Neuronal stem cell (in vitro differentiated cells): Measurements from ENCODE around the gene PRKCB.

Experiments used
- DNase-seq: peaks from one replicate; pipeline ENCODE4 v3.0.0-alpha.2; 2013; ENCODE audit warnings: low spot score
- H2AFZ ChIP-seq: one replicate; pipeline ENCODE4 v1.6.1; 2013; ENCODE audit warnings: mild to moderate bottlenecking, low read length, inconsistent platforms
- H2AK5ac ChIP-seq: 2 replicates; pipeline ENCODE4 v1.6.1; 2013; ENCODE audit warnings: low read depth, mild to moderate bottlenecking, inconsistent platforms, low read length, moderate library complexity, mixed read lengths
- H2BK120ac ChIP-seq: 2 replicates; pipeline ENCODE4 v1.6.1; 2013; ENCODE audit warnings: low read depth, mild to moderate bottlenecking, inconsistent platforms, low read length, moderate library complexity, mixed read lengths
- H2BK12ac ChIP-seq: one replicate; pipeline ENCODE4 v1.6.1; 2013; ENCODE audit warnings: low read length, inconsistent platforms
- H2BK15ac ChIP-seq: 2 replicates; pipeline ENCODE4 v1.6.1; 2013; ENCODE audit warnings: mild to moderate bottlenecking, low read length, inconsistent platforms, mixed read lengths
- H2BK5ac ChIP-seq: one replicate; pipeline ENCODE4 v1.6.1; 2013; ENCODE audit warnings: inconsistent platforms, mild to moderate bottlenecking, low read length, moderate library complexity
- H3K14ac ChIP-seq: one replicate; pipeline ENCODE4 v1.6.1; 2013; ENCODE audit warnings: low read length, inconsistent platforms
- H3K18ac ChIP-seq: 2 replicates; pipeline ENCODE4 v1.6.1; 2013; ENCODE audit warnings: low read length, inconsistent platforms
- H3K23ac ChIP-seq: 2 replicates; pipeline ENCODE4 v1.6.1; 2013; ENCODE audit warnings: low read depth, mild to moderate bottlenecking, mixed read lengths, low read length, inconsistent platforms; ENCODE audit not compliant: poor library complexity
- H3K27ac ChIP-seq: replicated peaks from 3 replicates; pipeline ENCODE4 v1.5.1; 2013; ENCODE audit warnings: low read length, inconsistent platforms
- H3K27me3 ChIP-seq, 3 experiments: 2 replicates each; pipeline ENCODE4 v1.6.1; 2013; ENCODE audit warnings: low read length in 3 of 3, mild to moderate bottlenecking in 2 of 3, inconsistent platforms in 1 of 3, low read depth in 1 of 3, mixed read lengths in 1 of 3, moderate library complexity in 1 of 3; ENCODE audit not compliant: control insufficient read depth in 3 of 3, insufficient read depth in 3 of 3
- H3K36me3 ChIP-seq, 2 donors: replicated peaks in 1 of 2; 2 replicates each; pipeline ENCODE4 v1.6.1; 2013; ENCODE audit warnings: low read length in 2 of 2; ENCODE audit not compliant: control insufficient read depth in 2 of 2, insufficient read depth in 2 of 2
- H3K4ac ChIP-seq: 2 replicates; pipeline ENCODE4 v1.6.1; 2013; ENCODE audit warnings: inconsistent platforms, mild to moderate bottlenecking, low read length, moderate library complexity
- H3K4me1 ChIP-seq, 2 donors: 1 replicate in 1 of 2; 2 replicates in 1 of 2; pipeline ENCODE4 v1.6.1; 2013; ENCODE audit warnings: low read length in 2 of 2, low read depth in 1 of 2; ENCODE audit not compliant: control insufficient read depth in 2 of 2, insufficient read depth in 1 of 2
- H3K4me2 ChIP-seq: one replicate; pipeline ENCODE4 v1.6.1; 2013; ENCODE audit warnings: mild to moderate bottlenecking, low read length, inconsistent platforms; ENCODE audit not compliant: insufficient read depth, poor library complexity, severe bottlenecking
- H3K4me3 ChIP-seq, 2 donors: 2 replicates each; pipeline ENCODE4 v1.5.1; 2013; ENCODE audit warnings: low read length in 2 of 2, mild to moderate bottlenecking in 2 of 2, inconsistent platforms in 1 of 2, moderate library complexity in 1 of 2
- H3K79me1 ChIP-seq: one replicate; pipeline ENCODE4 v1.6.1; 2013; ENCODE audit warnings: low read depth, mild to moderate bottlenecking, inconsistent platforms, low read length, moderate library complexity
- H3K9ac ChIP-seq: one replicate; pipeline ENCODE4 v1.6.1; 2013; ENCODE audit warnings: mild to moderate bottlenecking, low read depth, low read length, inconsistent platforms; ENCODE audit not compliant: poor library complexity
- H3K9me3 ChIP-seq, 2 donors: replicated peaks in 1 of 2; 2 replicates each; pipeline versions ENCODE3 to v1.6.1; 2013; ENCODE audit warnings: low read length in 2 of 2, mild to moderate bottlenecking in 2 of 2, inconsistent platforms in 1 of 2, low read depth in 1 of 2, mixed read lengths in 1 of 2, moderate library complexity in 1 of 2; ENCODE audit not compliant: control insufficient read depth in 2 of 2, insufficient read depth in 1 of 2
- H4K8ac ChIP-seq: one replicate; pipeline ENCODE4 v1.6.1; 2013; ENCODE audit warnings: low read depth, mild to moderate bottlenecking, inconsistent platforms, low read length, moderate library complexity
- H4K91ac ChIP-seq: one replicate; pipeline ENCODE4 v1.6.1; 2013; ENCODE audit warnings: low read length, low read depth, mild to moderate bottlenecking, inconsistent platforms; ENCODE audit not compliant: poor library complexity
- WGBS, 2 donors: extraction: QIAGEN DNeasy Blood & Tissue Kit; methylation state at CpG; one replicate each; pipeline ENCODE4 v1.1.7; 2013; ENCODE audit warnings: missing lambda C conversion rate in 2 of 2, mixed read lengths in 1 of 2; ENCODE audit not compliant: insufficient read length in 2 of 2, insufficient replicate concordance in 1 of 2; ENCODE audit errors: extremely low coverage in 2 of 2; 5-methylcytosine and 5-hydroxymethylcytosine counted together

PRKCB gene

DNA sequence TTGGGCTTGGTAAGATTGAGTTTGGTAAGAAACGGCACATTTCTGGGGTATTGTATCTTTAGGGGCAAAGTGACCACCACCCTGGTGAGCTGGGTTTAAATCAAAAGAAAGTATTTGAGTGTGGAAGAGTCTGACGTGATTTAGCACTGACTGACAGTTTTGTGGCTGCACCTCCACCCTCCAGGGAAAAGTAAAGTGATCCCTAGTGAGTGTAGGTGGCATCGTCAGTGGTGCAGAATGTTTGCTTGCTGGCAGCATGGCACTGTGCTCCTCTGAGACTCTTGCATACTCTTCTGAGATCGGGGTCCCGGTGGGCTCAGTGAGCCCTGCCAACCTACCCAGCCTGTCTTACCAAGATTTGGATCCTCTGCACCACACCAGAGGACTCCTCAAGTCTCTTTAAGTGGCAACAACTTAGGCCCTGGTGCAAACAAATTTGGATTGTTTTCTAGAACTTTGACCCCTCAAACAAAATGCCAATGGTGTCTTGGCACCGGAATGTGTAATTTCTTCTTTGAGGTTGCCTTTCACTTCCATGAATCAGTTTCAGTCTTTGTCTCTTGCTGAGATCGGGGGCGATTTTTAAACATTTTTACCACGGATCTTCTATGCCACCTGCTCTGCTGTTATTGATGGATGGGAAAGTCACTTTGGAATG lies 2.8 kb downstream of the PRKCB start:
- Histone ChIP-seq H3K23ac (no peak overlapping the region), H2BK12ac (no peak overlapping the region), H3K27me3 (peaks cover 6 to 62% (median 22%) of the 10 kb centered on the region in 3 experiments), H3K9me3 (no peaks in the 10 kb centered on the region), H3K18ac (no peak overlapping the region), H3K4me3 (no peak overlapping the region), H4K8ac (no peak overlapping the region), H2BK15ac (no peak overlapping the region), H3K27ac (no peak overlapping the region), H4K91ac (no peak overlapping the region), H3K9ac (no peak overlapping the region), H3K36me3 (no peaks in the 10 kb centered on the region), H2BK120ac (no peak overlapping the region), H3K4ac (no peak overlapping the region), H2BK5ac (no peak overlapping the region), H3K14ac (no peak overlapping the region), H2AFZ (no peak overlapping the region), H3K4me2 (no peak overlapping the region), H2AK5ac (no peak overlapping the region), H3K4me1 (peaks cover 2 to 4% of the 10 kb centered on the region in 2 donors), H3K79me1 (no peaks in the 10 kb centered on the region)
- no CpG with 5 or more reads among the region's 9 CpGs for WGBS, 2 donors
- DNase-seq, result no peak

DNA sequence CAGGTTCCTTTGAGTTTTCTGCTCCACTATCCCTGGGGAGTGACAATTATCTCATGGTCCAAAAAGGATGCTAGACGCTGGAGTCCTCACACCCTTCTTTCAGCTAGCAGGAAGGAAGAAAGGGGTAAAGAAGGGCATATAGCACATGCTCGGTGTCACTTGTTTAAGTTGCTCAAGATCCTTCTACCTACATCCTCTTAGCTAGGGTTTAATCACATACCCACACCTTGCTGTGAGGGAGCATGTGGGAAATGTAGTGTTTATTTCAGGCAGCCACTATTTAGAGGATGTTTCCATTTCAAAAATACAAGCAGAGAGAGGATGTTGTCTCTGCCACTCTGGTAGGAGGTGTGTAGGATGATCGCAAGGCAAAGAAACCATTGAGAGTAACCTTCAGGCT lies 4.5 kb downstream of the PRKCB start:
- Histone ChIP-seq H3K4ac (no peak overlapping the region), H3K23ac (no peak overlapping the region), H3K9me3 (no peaks in the 10 kb centered on the region), H3K4me2 (no peak overlapping the region), H4K8ac (no peak overlapping the region), H2BK15ac (no peak overlapping the region), H3K79me1 (no peaks in the 10 kb centered on the region), H2BK120ac (no peak overlapping the region), H3K18ac (no peak overlapping the region), H3K27ac (no peak overlapping the region), H3K27me3 (peaks cover 6 to 47% (median 22%) of the 10 kb centered on the region in 3 experiments), H3K36me3 (no peaks in the 10 kb centered on the region), H3K14ac (no peak overlapping the region), H3K4me3 (no peak overlapping the region), H3K9ac (no peak overlapping the region), H2AFZ (no peak overlapping the region), H2BK12ac (no peak overlapping the region), H4K91ac (no peak overlapping the region), H3K4me1 (peaks cover under 1 to 2% of the 10 kb centered on the region in 2 donors), H2BK5ac (no peak overlapping the region), H2AK5ac (no peak overlapping the region)
- DNase-seq, result no peak
- no CpG with 5 or more reads among the region's 3 CpGs for WGBS, 2 donors

DNA sequence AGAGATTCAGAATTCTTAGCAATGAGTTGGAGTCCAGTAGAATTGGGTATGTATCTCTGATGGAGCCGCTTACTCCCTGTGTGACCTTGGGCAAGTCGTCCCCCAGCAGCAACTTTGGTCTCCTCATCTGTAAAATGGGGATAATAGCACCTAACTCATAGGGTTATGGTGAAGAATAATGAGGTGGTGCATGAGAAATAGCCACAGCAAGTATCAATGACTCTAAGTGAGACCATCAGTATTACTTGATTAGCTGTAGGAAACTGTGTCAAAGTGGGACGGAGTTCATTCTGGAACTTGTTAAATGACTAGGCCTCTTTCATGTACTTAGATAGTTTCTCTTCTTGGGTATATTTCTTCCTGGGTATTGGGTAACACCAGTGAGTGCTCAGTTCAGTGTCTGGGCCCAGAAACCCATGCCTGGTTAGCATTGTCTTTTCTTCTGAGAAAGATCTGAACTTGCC lies 6.4 kb downstream of the PRKCB start:
- no peak for DNase-seq
- Histone ChIP-seq H3K14ac (no peak overlapping the region), H3K4me3 (no peak overlapping the region), H3K18ac (no peak overlapping the region), H2AFZ (no peak overlapping the region), H3K27ac (no peak overlapping the region), H3K9ac (no peak overlapping the region), H2BK12ac (no peak overlapping the region), H2BK15ac (no peak overlapping the region), H3K36me3 (no peaks in the 10 kb centered on the region), H3K9me3 (no peaks in the 10 kb centered on the region), H3K4me1 (no peaks in the 10 kb centered on the region), H2AK5ac (no peak overlapping the region), H2BK120ac (no peak overlapping the region), H2BK5ac (no peak overlapping the region), H3K79me1 (no peaks in the 10 kb centered on the region), H4K91ac (no peak overlapping the region), H4K8ac (no peak overlapping the region), H3K4ac (no peak overlapping the region), H3K4me2 (no peak overlapping the region), H3K23ac (no peak overlapping the region), H3K27me3 (peaks cover under 1 to 33% (median 10%) of the 10 kb centered on the region in 3 experiments)
- WGBS, 2 donors, result no CpG with 5 or more reads among the region's 3 CpGs

DNA sequence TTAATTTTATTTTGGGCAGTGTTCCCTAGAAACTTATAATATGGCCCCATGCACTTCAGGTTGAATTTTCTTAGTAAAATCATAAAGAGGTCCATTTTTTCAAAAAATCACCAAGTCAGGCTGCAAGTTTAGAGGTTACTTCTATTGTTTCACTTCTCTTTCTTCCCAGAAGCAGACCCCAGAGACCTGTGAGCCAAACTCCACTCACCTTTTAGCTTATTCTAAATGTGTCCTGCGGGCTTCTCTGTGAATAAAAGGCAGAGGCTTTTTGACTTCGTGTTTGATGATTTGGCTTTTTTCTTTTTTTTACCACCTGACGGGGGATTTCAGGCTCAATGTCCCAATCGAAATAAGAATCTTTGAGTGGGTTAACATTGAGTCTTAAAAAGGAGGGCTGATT lies 7.4 kb downstream of the PRKCB start:
- no CpG with 5 or more reads among the region's 4 CpGs for WGBS, 2 donors
- no peak overlapping the region for H2AK5ac ChIP-seq
- no peak overlapping the region for H3K9ac ChIP-seq
- H3K9me3 ChIP-seq, result no peaks in the 10 kb centered on the region
- H3K4me2 ChIP-seq, result no peak overlapping the region
- H3K18ac ChIP-seq, result no peak overlapping the region
- no peak overlapping the region for H3K14ac ChIP-seq
- H3K27ac ChIP-seq, result no peak overlapping the region
- no peak overlapping the region for H4K8ac ChIP-seq
- H3K23ac ChIP-seq, result no peak overlapping the region
- H3K4me1 ChIP-seq, result no peaks in the 10 kb centered on the region
- H2BK120ac ChIP-seq, result no peak overlapping the region
- no peaks in the 10 kb centered on the region for H3K79me1 ChIP-seq
- H3K27me3 ChIP-seq, result peaks cover 0 to 24% (median under 1%) of the 10 kb centered on the region in 3 experiments
- H3K36me3 ChIP-seq, result no peaks in the 10 kb centered on the region
- H3K4me3 ChIP-seq, result no peak overlapping the region
- no peak for DNase-seq
- H2AFZ ChIP-seq, result no peak overlapping the region
- H3K4ac ChIP-seq, result no peak overlapping the region
- no peak overlapping the region for H2BK5ac ChIP-seq
- H2BK12ac ChIP-seq, result no peak overlapping the region
- H2BK15ac ChIP-seq, result no peak overlapping the region
- H4K91ac ChIP-seq, result no peak overlapping the region
